ENCODE data around the gene ID4. TPM values are rescaled to one million over a fixed set of nuclear protein-coding genes. Genes with fewer than 3 reads are reported as not detected.

The ID4 gene
- total and polyA plus RNA-seq, 2 of the 4 experiments (the other 2 are of a cell fraction) = 3.0 to 3.6 TPM

GRCh38 chr6:19812512-19813119 is 24.6 kb upstream of the ID4 start:
- Histone ChIP-seq H2BK5ac (ENCODE audit: low read depth, low read length, poor library complexity, severe bottlenecking) (no peak overlapping the region), H3K9me1 (ENCODE audit: insufficient read depth, low read length) (no peaks in the 10 kb centered on the region), H2BK120ac (ENCODE audit: low read depth, low read length) (no peak overlapping the region), H4K20me1 (ENCODE audit: insufficient read depth, low read length) (no peaks in the 10 kb centered on the region), H3K4ac (ENCODE audit: low read depth, low read length) (no peak overlapping the region), H3K4me1 (ENCODE audit: control insufficient read depth, insufficient read depth, low read length) (no peaks in the 10 kb centered on the region), H3K36me3 (ENCODE audit: control insufficient read depth, insufficient read depth, low read length) (no peaks in the 10 kb centered on the region), H2AK9ac (replicated peaks; ENCODE audit: low read depth, low read length, poor library complexity) (no peak overlapping the region), H3K23ac (ENCODE audit: low read depth, low read length) (no peak overlapping the region), H3K27me3 (ENCODE audit: control insufficient read depth, insufficient read depth, low read length) (no peaks in the 10 kb centered on the region; the same call in 1 of the 2 replicates), H2BK20ac (ENCODE audit: low read depth, low read length) (no peak overlapping the region), H4K5ac (ENCODE audit: low read depth, low read length) (no peak overlapping the region), H3K27ac (ENCODE audit: insufficient read depth, low read length) (no peak overlapping the region), H2BK15ac (ENCODE audit: low read depth, low read length) (no peak overlapping the region), H3K14ac (replicated peaks; ENCODE audit: low read depth, low read length) (no peak overlapping the region), H3K79me1 (ENCODE audit: low read depth in 1 of 2, low read length in 2 of 2) (no peaks in the 10 kb centered on the region), H3K4me3 (ENCODE audit: insufficient read depth, low read depth, low read length) (no peak overlapping the region), H2AFZ (replicated peaks; ENCODE audit: low read length, poor library complexity) (no peak overlapping the region), H4K91ac (ENCODE audit: insufficient read depth, low read depth, low read length) (no peak overlapping the region), H2AK5ac (ENCODE audit: low read depth, low read length) (no peak overlapping the region), H3K18ac (ENCODE audit: low read depth, low read length) (no peak overlapping the region), H3K4me2 (ENCODE audit: low read depth, low read length) (no peak overlapping the region), H3K9ac (ENCODE audit: low read depth, low read length) (no peak overlapping the region), H4K8ac (ENCODE audit: low read depth in 2 of 2, low read length in 2 of 2) (no peak overlapping the region), H3K9me3 (ENCODE audit: control insufficient read depth, insufficient read depth, low read length) (no peaks in the 10 kb centered on the region), H3K56ac (ENCODE audit: extremely low read depth, insufficient read depth, low read length) (no peak overlapping the region)
- in situ Hi-C loops (cut with MboI; ENCODE audit: low sequenced_read_pairs) = no loop called here
- intact Hi-C loops (cut with micrococcal nuclease) = loop anchor here (2.0 to 10.0 kb wide), 2 partner anchors 38 to 242 kb away; no protein-coding TSS in a partner anchor
- ATAC-seq (ENCODE audit: low read depth) = peak; percentile 87
- 73% methylated on average over 3 of the region's 6 CpGs; no CpG with 5 or more reads in 1 of the 2 experiments for WGBS, 2 experiments (ENCODE audit: extremely low coverage in 2 of 2, insufficient read length in 1 of 2)
- dilution Hi-C loops (cut with HindIII; ENCODE audit: low sequenced_read_pairs, unreplicated experiment) = no loop called here
- CTCF ChIA-PET = no interaction called here
- BruUV-seq (replicated peaks) = no TSS peak
- TF ChIP-seq BHLHE40 (IDR thresholded peaks at IDR 0.05; ENCODE audit: low read depth, low read length) = no peak
- no peak for TF ChIP-seq FOS (IDR thresholded peaks at IDR 0.05; ENCODE audit: low read depth, low read length)
- no peak for TF ChIP-seq NFE2L2 (IDR thresholded peaks at IDR 0.05; ENCODE audit: low read depth, low read length)
- TF ChIP-seq CTCF (conservative IDR thresholded peaks at IDR 0.05; ENCODE audit: low read depth, low read length) = peak; percentile 67
- TF ChIP-seq CHD1 (IDR thresholded peaks at IDR 0.05; ENCODE audit: low read depth, low read length) = no peak
- TF ChIP-seq MAZ (IDR thresholded peaks at IDR 0.05; ENCODE audit: borderline replicate concordance, low read depth, low read length) = no peak
- TF ChIP-seq RFX5 (IDR thresholded peaks at IDR 0.05; ENCODE audit: low read depth, low read length) = no peak
- peak; percentile 63 for TF ChIP-seq SMC3 (IDR thresholded peaks at IDR 0.05; ENCODE audit: low read depth, low read length)
- no peak for TF ChIP-seq CEBPB (IDR thresholded peaks at IDR 0.05; ENCODE audit: low read depth, low read length)
- no peak for TF ChIP-seq MXI1 (IDR thresholded peaks at IDR 0.05; ENCODE audit: borderline replicate concordance, low read depth, low read length)
- TF ChIP-seq POLR2A (IDR thresholded peaks at IDR 0.05; ENCODE audit: low read depth, low read length) = no peak
- no peak for TF ChIP-seq MAFK (IDR thresholded peaks at IDR 0.05; ENCODE audit: low read depth, low read length)
- TF ChIP-seq USF2 (IDR thresholded peaks at IDR 0.05; ENCODE audit: low read depth, low read length) = no peak
- no peak for TF ChIP-seq RCOR1 (IDR thresholded peaks at IDR 0.05; ENCODE audit: insufficient replicate concordance, low read length)
- TF ChIP-seq ELK1 (IDR thresholded peaks at IDR 0.05; ENCODE audit: borderline replicate concordance, low read depth, low read length) = no peak
- TF ChIP-seq RAD21 (IDR thresholded peaks at IDR 0.05; ENCODE audit: low read length) = peak; percentile 62
- POLR2A ChIA-PET (ENCODE audit: unreplicated experiment) = no interaction called here
- peak; percentile 61 for DNase-seq
